CD4-positive, alpha-beta T cell treated with Interleukin-10 for 1 hour (primary cell): ENCODE results near the gene VASP.

Experiments used
- DNase-seq: peaks from one replicate; pipeline ENCODE4 v3.0.0-alpha.2; 2020

VASP gene

DNA sequence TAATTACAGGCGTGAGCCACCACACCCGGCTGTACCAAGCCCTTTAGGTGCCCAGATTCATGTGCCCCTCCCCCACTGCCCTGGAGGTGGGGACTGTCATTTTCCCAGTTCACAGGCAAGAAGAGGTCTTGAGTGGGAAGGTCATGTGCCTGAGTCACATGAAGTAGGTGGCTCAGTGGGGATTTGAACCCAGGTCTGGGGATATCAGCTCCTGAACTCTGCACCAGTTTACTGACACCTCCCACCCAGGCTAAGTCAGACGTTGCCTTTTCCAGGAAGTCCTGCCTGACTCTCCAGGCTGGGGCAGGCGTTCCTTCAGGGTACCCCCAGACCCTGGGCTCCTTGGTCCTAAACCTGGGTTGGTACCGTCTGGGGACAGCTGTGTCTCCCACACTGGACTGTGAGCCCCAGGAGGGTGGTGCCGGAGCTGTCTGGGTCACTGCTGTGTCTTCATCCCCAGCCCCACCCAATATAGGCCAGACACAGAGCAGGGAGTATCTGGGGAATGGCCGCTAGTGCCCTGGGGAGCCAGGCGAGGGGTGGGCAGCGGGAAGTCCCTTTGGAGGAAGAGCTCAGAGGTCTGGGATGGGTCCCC, 8.6 kb downstream of the VASP start:
- DNase-seq: no peak

DNA sequence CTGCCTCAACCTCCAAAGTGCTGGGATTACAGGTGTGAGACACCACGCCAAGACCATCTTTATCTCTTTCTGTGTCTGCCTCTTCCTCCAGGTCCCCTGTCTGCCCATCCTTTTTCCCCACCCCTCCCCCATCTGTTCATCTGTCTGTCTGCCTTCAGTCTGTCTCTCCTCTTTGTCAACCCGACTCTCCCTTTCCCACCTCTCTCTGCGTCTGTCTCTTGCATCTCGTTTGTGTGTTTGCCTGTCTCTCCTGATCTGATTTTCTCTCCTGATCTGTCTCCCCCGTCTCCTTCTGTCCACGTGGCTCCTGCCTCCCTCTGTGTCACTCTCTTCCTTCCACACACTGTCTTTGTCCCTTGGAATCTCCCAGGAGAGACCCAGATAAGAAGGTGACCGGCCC, 10.0 kb downstream of the VASP start:
- no peak for DNase-seq

DNA sequence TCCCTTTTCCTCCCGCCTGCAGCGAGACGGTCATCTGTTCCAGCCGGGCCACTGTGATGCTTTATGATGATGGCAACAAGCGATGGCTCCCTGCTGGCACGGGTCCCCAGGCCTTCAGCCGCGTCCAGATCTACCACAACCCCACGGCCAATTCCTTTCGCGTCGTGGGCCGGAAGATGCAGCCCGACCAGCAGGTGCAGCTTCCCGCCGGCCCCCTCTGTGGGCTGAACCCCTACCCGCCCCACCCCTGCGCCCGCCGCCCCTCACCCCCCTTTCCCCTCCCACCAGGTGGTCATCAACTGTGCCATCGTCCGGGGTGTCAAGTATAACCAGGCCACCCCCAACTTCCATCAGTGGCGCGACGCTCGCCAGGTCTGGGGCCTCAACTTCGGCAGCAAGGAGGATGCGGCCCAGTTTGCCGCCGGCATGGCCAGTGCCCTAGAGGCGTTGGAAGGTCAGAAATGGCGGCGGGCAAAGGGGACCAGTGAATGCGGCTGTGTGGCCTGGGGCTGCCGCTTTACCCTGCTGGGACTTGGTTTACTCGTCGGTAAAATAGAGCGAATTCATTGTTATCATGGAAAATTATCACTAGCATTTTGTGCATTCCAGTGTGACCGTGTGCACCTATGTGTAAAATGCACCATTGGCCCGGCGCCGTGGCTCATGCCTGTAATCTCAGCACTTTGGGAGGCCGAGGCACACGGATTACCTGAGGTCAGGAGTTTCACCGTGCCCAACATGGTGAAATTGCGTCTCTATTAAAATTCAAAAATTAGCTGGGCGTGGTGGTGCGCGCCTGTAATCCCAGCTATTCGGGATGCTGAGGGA, 10.6 kb downstream of the VASP start:
- no peak for DNase-seq

DNA sequence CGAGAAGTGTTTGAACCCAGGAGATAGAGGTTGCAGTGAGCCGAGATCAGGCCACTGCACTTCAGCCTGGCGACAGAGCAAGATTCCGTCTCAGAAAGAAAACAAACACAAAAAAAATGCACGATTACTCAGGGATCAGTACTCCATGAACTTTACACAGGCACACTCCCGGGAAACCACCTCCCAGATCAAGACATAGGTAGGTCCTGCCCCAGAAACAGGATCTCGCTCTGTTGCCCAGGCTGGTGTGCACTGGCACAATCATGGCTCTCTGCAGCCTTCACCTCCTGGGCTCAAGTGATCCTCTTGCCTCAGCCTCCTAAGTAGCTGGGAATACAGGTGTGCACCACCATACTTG, 11.2 kb downstream of the VASP start:
- DNase-seq: no peak

DNA sequence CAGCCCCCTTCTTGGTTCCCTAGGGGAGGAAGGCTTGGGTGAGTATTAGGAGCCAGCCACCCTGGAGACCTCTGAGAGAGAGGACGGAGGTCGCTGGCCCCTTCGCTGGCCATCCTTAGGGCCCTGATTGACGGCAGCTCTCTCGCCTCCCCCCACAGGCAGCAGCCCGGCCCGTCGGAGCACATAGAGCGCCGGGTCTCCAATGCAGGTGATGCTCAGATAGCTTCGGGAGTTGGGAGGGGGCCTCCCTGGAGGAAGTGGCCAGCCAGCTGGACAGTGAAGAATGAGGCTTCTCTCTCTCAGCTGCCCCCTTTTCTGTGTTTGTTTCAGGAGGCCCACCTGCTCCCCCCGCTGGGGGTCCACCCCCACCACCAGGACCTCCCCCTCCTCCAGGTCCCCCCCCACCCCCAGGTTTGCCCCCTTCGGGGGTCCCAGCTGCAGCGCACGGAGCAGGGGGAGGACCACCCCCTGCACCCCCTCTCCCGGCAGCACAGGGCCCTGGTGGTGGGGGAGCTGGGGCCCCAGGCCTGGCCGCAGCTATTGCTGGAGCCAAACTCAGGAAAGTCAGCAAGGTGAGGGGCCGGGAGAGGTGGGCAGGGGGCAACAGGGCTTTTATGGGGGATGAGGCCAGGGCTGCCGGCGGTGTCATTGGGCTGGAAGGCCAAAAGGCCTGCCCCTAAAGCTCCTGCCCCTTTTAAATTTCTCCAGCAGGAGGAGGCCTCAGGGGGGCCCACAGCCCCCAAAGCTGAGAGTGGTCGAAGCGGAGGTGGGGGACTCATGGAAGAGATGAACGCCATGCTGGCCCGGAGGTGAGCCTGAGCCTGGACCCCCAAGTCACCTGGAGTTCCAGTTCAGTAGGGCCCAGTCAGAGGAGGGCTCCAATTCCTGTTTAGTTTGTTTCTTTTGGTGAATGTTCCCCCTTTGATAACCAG, 15.0 kb downstream of the VASP start:
- no peak for DNase-seq

DNA sequence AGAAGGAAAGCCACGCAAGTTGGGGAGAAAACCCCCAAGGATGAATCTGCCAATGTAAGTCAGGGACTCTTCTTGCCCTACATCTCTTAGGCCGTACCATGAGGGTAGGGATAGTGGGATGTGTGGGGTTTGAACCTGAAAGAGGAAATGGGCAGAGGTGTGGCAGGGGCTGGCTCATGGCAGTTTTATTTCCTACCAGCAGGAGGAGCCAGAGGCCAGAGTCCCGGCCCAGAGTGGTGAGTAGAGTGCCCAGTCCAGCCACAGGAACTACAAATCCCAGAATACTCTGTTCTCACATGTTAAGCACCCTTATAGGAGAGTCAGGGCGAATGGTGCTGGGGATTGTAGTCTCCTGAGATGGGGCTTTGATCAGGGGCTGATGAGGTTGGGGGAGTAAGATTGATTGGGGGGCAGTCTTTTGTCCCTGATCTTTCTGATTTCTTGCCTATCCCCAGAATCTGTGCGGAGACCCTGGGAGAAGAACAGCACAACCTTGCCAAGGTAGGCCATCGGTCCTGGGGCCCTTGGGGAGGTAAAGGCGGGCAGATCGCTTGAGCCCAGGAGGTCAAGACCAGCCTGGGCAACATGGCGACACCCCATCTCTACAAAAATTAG, 16.5 kb downstream of the VASP start:
- DNase-seq: peak; percentile 89

DNA sequence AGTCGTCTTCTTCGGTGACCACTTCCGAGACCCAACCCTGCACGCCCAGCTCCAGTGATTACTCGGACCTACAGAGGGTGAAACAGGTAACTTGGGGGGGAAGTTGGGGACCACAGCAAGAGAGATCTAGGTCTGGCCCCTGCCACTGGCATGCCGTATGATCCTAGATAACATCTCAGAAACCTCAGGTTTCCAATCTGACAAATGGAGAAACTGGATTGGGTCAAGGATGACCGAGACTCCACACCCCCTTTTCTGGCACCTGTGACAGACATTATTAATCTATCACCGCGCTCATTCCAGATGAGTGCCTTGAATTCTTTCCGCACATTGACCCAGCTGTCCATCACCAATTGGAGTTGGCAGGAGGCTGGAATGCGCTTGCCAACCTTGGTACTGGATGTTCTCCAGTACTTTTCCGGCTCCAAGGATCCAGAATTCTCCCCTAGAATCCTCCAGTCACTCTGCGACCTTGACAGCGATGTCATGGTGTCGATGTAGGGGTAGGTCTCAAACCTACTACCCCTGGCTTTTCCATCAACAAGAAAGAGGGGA, 17.4 kb downstream of the VASP start:
- DNase-seq: no peak

GRCh38 chr19:45526143-45526542, 18.9 kb downstream of the VASP start:
- DNase-seq: no peak

DNA sequence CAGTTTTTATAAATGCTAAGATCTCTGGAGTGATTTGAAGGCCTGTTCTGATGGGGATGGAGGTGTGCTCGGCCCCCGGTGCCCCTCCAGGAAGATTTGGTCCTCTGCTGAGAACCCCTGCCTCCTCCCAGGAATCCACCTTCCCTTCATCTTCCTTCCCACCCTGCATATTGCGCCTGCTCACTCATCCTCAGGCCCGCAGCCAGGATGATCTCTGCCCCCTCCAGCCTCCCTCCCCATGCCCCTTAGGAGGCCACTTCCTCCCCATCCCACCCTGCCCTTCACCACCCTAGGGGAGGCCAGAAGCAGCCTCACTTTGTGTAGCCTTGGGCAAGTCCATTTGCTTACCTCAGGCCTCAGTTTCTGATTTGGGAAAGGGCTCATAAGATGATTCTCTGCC, 19.7 kb downstream of the VASP start:
- DNase-seq: no peak

DNA sequence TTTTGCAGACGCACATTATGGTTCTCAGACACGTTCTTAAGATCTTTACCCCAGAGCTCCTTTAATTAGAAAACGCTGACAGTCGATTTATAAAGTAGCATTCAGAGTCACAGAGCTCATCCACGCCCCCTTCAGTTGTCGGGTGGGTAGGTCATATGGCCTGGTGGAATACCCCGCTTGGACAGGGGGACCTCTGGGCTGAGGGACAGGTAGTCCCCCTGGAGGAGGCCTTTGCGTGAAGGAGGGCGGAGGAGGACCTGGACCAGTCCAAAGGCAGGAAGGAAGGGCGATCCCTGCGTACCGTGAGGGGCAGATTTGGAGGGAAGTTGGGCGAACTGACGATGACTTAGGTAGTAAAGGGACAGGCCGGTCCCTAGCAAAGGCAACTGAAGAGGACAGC, 20.5 kb downstream of the VASP start:
- DNase-seq: no peak

DNA sequence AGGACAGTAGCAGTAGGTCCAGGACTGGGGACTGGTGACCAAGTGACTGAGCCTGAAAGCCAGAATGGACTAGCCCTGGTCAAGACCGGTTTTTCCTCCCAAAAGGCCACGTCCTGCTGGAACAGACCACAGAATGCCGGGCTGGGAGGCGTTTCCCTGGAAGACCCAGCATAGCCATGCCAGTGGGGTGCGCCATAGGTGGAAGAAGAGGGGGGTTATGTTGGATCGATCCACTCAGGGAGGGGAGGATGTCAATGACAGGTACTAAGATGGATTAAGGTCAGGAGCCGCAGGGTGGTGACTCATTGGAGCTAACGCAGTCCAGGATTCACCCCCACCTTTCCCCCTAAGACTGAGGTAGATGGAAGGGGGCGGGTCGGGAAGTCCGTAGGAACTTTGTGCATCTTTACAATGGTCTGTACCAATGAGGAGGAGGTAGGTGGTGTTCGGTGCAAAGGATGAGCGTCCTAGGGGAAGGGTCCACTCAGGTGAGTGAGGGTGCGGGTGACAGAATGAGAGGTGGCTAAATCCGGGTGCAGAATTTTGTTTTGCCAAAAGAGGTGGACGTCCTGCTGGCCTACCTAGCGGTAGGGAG, 21.0 kb downstream of the VASP start:
- no peak for DNase-seq

DNA sequence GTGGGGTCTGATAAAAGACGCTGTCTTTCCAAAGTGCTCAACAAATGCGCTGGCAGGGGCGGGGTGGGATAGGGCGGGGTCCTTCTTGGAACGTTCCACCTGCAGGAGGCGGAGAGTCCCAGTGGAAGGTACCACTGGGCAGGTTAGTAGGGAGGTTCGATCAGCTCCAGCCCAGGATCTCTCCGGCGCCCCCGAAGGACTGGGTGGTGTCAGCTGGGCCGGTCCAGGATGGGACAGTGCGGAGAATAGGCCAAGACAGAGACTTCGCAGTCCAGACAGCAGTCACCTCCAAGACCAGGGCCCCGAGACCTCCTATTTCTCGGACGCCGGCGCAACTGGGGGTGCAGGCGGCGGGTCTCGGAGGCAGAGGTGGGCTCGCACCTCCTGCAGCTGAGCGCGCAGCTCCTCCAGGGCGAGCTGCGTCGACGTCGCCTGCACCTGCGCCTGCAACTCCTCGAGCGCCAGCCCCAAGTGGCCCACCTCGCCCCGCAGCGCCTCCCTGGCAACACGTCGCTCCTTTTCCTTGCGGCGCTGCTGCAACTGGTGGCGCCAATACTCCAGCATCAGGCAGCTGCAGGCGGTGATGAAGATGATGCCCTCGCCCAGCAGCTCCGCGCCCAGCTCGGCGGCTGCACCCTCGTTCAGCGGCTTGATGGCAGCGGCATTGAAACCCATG, 21.6 kb downstream of the VASP start:
- DNase-seq: no peak

DNA sequence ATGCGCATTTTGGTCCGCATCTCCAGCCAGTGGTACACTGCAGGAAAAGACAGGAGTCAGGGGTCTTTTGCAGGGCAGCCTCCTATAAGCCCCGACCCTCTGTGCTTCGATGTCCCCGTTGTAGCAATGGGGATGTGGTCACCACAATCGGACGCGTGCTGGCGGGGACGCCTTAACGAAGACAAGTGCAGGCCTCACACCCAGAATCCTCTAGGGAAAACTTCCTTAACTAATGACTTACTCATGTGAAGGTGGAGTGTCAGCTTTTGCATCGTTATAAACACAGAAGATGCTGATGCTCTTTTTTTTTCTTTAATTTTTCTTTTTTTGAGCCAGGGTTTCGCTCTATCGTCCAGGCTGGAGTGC, 22.1 kb downstream of the VASP start:
- DNase-seq: no peak

- no peak for DNase-seq
Observed at GRCh38 chr19:45531349-45531748, 24.1 kb downstream of the VASP start.

DNA sequence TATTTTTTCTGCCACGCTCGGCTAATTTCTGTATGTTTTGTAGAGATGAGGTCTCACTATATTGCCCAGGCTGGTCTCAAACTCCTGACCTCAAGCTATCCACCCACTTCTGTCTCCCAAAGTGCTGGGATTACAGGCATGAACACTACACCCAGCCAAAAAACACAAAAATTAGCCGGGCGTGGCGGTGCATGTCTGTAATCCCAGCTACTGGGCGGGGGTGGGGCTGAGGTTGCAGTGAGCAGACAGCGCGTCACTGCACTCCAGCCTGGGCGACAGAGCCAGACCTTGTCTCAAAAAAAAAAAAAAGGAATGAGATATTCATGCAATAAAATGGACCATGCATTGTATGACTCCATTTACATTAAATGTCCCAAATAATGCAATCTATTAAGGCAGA, 32.2 kb downstream of the VASP start:
- DNase-seq: no peak

- no peak for DNase-seq
Observed at GRCh38 chr19:45542234-45542668, 35.0 kb downstream of the VASP start.

DNA sequence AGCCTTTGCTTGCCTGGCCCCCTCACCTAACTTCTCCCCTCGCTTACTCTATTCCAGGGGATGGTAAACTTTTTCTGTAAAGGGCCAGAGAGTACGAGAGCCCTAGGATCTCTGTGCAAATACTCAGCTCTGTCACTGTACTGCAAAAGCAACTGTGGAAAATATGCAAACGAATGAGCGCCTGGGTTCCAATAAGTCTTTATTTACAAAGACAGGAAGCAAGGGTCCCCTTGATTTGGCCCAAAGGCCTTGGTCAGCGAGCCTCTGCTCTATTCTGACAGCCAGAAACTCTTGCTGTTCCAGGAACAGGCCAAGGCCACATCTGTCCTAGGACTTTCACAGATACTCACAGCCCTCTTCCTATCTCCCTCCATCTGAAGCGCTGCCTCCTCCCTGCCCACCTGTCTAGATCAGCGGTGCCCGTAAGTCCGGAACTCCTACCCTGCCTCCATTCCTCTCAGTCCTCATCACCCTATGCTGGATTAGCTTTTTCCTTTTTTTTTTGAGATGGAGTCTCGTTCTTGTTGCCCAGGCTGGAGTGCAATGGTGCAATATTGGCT, 40.0 kb downstream of the VASP start:
- no peak for DNase-seq

DNA sequence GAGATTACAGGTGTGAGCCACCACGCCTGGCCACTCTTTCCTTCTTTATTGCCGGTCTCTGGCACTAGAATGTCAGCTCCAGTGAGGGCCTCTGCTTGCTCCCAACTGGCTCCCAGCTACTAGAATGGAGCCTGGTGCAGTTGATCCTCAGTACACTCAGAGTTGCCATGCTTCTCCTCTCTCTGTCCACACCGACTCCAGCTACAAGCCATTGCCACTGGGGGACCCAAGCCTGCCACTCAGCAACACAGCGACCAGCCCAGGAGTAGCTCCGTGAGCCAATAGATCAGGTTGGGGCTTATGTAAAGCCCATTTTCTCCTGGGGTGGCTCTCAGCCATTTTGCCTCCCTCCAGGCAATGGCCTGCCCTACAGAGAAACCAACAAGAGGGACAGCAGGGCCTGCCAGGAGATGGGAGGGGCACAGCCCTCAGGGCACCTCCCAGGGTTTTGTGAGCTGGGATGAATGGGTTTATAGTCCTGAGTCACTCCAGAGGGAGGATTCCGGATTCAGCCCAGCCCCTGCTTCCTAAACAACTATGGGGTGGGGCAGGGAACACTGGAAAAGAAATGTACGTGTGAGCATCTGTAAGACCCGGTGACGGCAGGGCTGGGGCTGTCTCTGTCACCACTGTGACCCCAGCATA, 40.8 kb downstream of the VASP start:
- DNase-seq: no peak

- DNase-seq: no peak
Observed at GRCh38 chr19:45553464-45553863, 46.2 kb downstream of the VASP start.

- DNase-seq: no peak
Observed at GRCh38 chr19:45554481-45554880, 47.2 kb downstream of the VASP start.

- no peak for DNase-seq
Observed at GRCh38 chr19:45556835-45557234, 49.6 kb downstream of the VASP start.
